HG03097 (cell line): Measurements from ENCODE around the gene BARHL1.

Source experiments
- ATAC-seq: cut with Tn5 transposase; IDR thresholded peaks from one replicate; pipeline ENCODE4 v1.9.1; 2021; ENCODE audit not compliant: unreplicated experiment, low FRiP score

BARHL1 gene

GRCh38 chr9:132609829-132610228 lies 27.4 kb downstream of the BARHL1 start:
- ATAC-seq: no peak

- no peak for ATAC-seq
These were observed 28.3 kb downstream of the BARHL1 start for GRCh38 chr9:132610661-132611060.

GRCh38 chr9:132614324-132614723 lies 31.9 kb downstream of the BARHL1 start:
- ATAC-seq: no peak

- ATAC-seq: no peak
These were observed 33.4 kb downstream of the BARHL1 start for GRCh38 chr9:132615774-132616173.

- no peak for ATAC-seq
These were observed 34.3 kb downstream of the BARHL1 start for GRCh38 chr9:132616725-132617124.

GRCh38 chr9:132622159-132622558 lies 39.8 kb downstream of the BARHL1 start:
- no peak for ATAC-seq

- no peak for ATAC-seq
These were observed 43.9 kb downstream of the BARHL1 start for GRCh38 chr9:132626285-132626684.

- no peak for ATAC-seq
These were observed 44.7 kb downstream of the BARHL1 start for GRCh38 chr9:132627106-132627505.

GRCh38 chr9:132627594-132627993 lies 45.2 kb downstream of the BARHL1 start:
- ATAC-seq: no peak

- no peak for ATAC-seq
These were observed 46.3 kb downstream of the BARHL1 start for GRCh38 chr9:132628746-132629145.

GRCh38 chr9:132630116-132630515 lies 47.7 kb downstream of the BARHL1 start:
- ATAC-seq: no peak

GRCh38 chr9:132630811-132631210 lies 48.4 kb downstream of the BARHL1 start:
- ATAC-seq: no peak

GRCh38 chr9:132631280-132631679 lies 48.9 kb downstream of the BARHL1 start:
- no peak for ATAC-seq

GRCh38 chr9:132631685-132632084 lies 49.3 kb downstream of the BARHL1 start:
- ATAC-seq: no peak

- no peak for ATAC-seq
These were observed 50.2 kb downstream of the BARHL1 start for GRCh38 chr9:132632413-132633129.

- no peak for ATAC-seq
These were observed 51.9 kb downstream of the BARHL1 start for GRCh38 chr9:132634327-132634726.

- no peak for ATAC-seq
These were observed 54.9 kb downstream of the BARHL1 start for GRCh38 chr9:132637351-132637750.

- no peak for ATAC-seq
These were observed 55.4 kb downstream of the BARHL1 start for GRCh38 chr9:132637801-132638200.

GRCh38 chr9:132638240-132638639 lies 55.8 kb downstream of the BARHL1 start:
- no peak for ATAC-seq

GRCh38 chr9:132639322-132639721 lies 56.9 kb downstream of the BARHL1 start:
- ATAC-seq: no peak
